Right lung (tissue), 10 donors: ENCODE data around the gene ELK4. TPM values are rescaled to one million over a fixed set of nuclear protein-coding genes. Genes with fewer than 3 reads are reported as not detected.

Source experiments
- DNase-seq, 2 donors: peaks; one replicate each; pipeline ENCODE4 v3.0.0-alpha.2; 2013
- long read RNA-seq, 8 donors: transcript quantifications; one replicate each; lab custom pipeline, GENCODE V29; 2026
- polyA plus RNA-seq, 5 donors: library from polyadenylated mRNA; unstranded; fragments of 120-200 nt; gene quantifications; one replicate each; pipeline versions ENCODE4 v1.2.1 to v1.2.3, GENCODE V29; 2013; ENCODE audit warnings: inconsistent platforms in 1 of 5, low replicate concordance in 1 of 5; ENCODE audit not compliant: insufficient read length in 5 of 5, insufficient read depth in 1 of 5

ELK4 gene
- 10 to 100 TPM; 19.2 to 27.7 (median 26.7) TPM for polyA plus RNA-seq
- long read RNA-seq, donor 1, transcript ELK4-201 (3 exons, 2,118 nt), result major isoform, 13 of 25 reads
- long read RNA-seq, donor 1, partial matches to known transcripts, result 12 of 25 reads
- long read RNA-seq, donor 1, other reads (novel, unspliced or antisense), result 0 of 25 reads
- long read RNA-seq, donor 2, partial matches to known transcripts, result 6 of 10 reads
- long read RNA-seq, donor 2, other reads (novel, unspliced or antisense), result 0 of 10 reads
- long read RNA-seq, donor 3, partial matches to known transcripts, result 48 of 50 reads
- long read RNA-seq, donor 3, other reads (novel, unspliced or antisense), result 0 of 50 reads
- long read RNA-seq, donor 4, full-length matches to known transcripts, result 4 of 35 reads
- long read RNA-seq, donor 4, partial matches to known transcripts, result 31 of 35 reads
- long read RNA-seq, donor 4, other reads (novel, unspliced or antisense), result 0 of 35 reads
- long read RNA-seq, donor 5, full-length matches to known transcripts, result 10 of 17 reads
- long read RNA-seq, donor 5, partial matches to known transcripts, result 7 of 17 reads
- long read RNA-seq, donor 5, other reads (novel, unspliced or antisense), result 0 of 17 reads
- long read RNA-seq, donor 6, full-length matches to known transcripts, result 11 of 16 reads
- long read RNA-seq, donor 6, partial matches to known transcripts, result 5 of 16 reads
- long read RNA-seq, donor 6, other reads (novel, unspliced or antisense), result 0 of 16 reads
- long read RNA-seq, donor 7, full-length matches to known transcripts, result 6 of 14 reads
- long read RNA-seq, donor 7, partial matches to known transcripts, result 8 of 14 reads
- long read RNA-seq, donor 7, other reads (novel, unspliced or antisense), result 0 of 14 reads
- long read RNA-seq, donor 8, partial matches to known transcripts, result 0 of 1 reads
- long read RNA-seq, donor 8, other reads (novel, unspliced or antisense), result 0 of 1 reads

- peak; percentile 98 to 99 for DNase-seq
Measured at GRCh38 chr1:205631768-205632668, at the start of gene ELK4. TSS of gene ELK4 (minus strand) at chr1:205632011. CDS start at chr1:205623882, 8,129 bp downstream.

GRCh38 chr1:205681364-205681763 lies 49.6 kb upstream of the ELK4 start:
- no peak for DNase-seq

GRCh38 chr1:205680073-205680851 lies 48.5 kb upstream of the ELK4 start, which contains the start of gene SLC45A3:
TSS of gene SLC45A3 (minus strand) at chr1:205680509. CDS start at chr1:205664656, 15,853 bp downstream.
- no peak for DNase-seq

- peak; percentile 86 to 89 for DNase-seq
Measured at GRCh38 chr1:205678286-205679111, 46.7 kb upstream of the ELK4 start.

- no peak for DNase-seq
Measured at GRCh38 chr1:205677167-205677566, 45.4 kb upstream of the ELK4 start.

GRCh38 chr1:205676597-205676996 lies 44.8 kb upstream of the ELK4 start:
- DNase-seq, result no peak

- DNase-seq, result no peak
Measured at GRCh38 chr1:205676002-205676401, 44.2 kb upstream of the ELK4 start.

- DNase-seq, result no peak
Measured at GRCh38 chr1:205675247-205675646, 43.4 kb upstream of the ELK4 start.

GRCh38 chr1:205672970-205673369 lies 41.2 kb upstream of the ELK4 start:
- no peak for DNase-seq

GRCh38 chr1:205672395-205672889 lies 40.6 kb upstream of the ELK4 start:
- DNase-seq, result no peak

- DNase-seq, result no peak
Measured at GRCh38 chr1:205670611-205671430, 39.0 kb upstream of the ELK4 start.

- DNase-seq, result no peak
Measured at GRCh38 chr1:205670150-205670446, 38.3 kb upstream of the ELK4 start.

GRCh38 chr1:205669341-205670149 lies 37.7 kb upstream of the ELK4 start:
- no peak for DNase-seq

GRCh38 chr1:205668951-205669340 lies 37.1 kb upstream of the ELK4 start:
- no peak for DNase-seq

GRCh38 chr1:205667909-205668643 lies 36.3 kb upstream of the ELK4 start:
- DNase-seq, result no peak

- no peak for DNase-seq
Measured at GRCh38 chr1:205666372-205667166, 34.8 kb upstream of the ELK4 start.
